DOHH2 (cell line): ENCODE results near the gene RAB22A.

Source experiments
- H3F3A ChIP-seq: fragments of 200-600 bp; sonication (generic), shearing (Covaris generic); 2 replicates; pipeline ENCODE4 v1.6.0; 2016; ENCODE audit warnings: antibody characterized with exemption, mild to moderate bottlenecking; ENCODE audit not compliant: control insufficient read depth, insufficient read depth
- H3K27ac ChIP-seq: fragments of 200-600 bp; sonication (generic); 2 replicates; pipeline ENCODE4 v1.5.1; 2014; ENCODE audit warnings: low read depth, mild to moderate bottlenecking, low read length, moderate library complexity
- H3K27me3 ChIP-seq: fragments of 200-600 bp; sonication (generic); 2 replicates; pipeline ENCODE4 v1.6.1; 2014; ENCODE audit warnings: mild to moderate bottlenecking, low read length, mixed read lengths; ENCODE audit not compliant: control insufficient read depth
- H3K36me3 ChIP-seq: fragments of 200-600 bp; sonication (generic); 2 replicates; pipeline ENCODE4 v1.6.1; 2014; ENCODE audit warnings: mild to moderate bottlenecking, low read length, moderate library complexity, mixed read lengths; ENCODE audit not compliant: control insufficient read depth
- H3K4me1 ChIP-seq: fragments of 200-600 bp; sonication (generic); 2 replicates; pipeline ENCODE4 v1.6.1; 2014; ENCODE audit warnings: mild to moderate bottlenecking, low read length, mixed read lengths; ENCODE audit not compliant: control insufficient read depth
- H3K4me2 ChIP-seq: fragments of 200-600 bp; sonication (generic); 2 replicates; pipeline ENCODE4 v1.6.0; 2014; ENCODE audit warnings: mild to moderate bottlenecking, low read length, moderate library complexity
- H3K4me3 ChIP-seq: fragments of 200-600 bp; sonication (generic); 2 replicates; pipeline ENCODE4 v1.5.1; 2014; ENCODE audit warnings: mild to moderate bottlenecking, low read length, mixed read lengths
- H3K79me2 ChIP-seq: fragments of 200-600 bp; sonication (generic); 2 replicates; pipeline ENCODE4 v1.6.1; 2014; ENCODE audit warnings: mild to moderate bottlenecking, low read length, mixed read lengths; ENCODE audit not compliant: control insufficient read depth
- H3K9me2 ChIP-seq: fragments of 200-600 bp; sonication (generic); replicated peaks from 2 replicates; pipeline ENCODE4 v1.6.1; 2014; ENCODE audit warnings: mild to moderate bottlenecking, low read length, mixed read lengths; ENCODE audit not compliant: control insufficient read depth
- H3K9me3 ChIP-seq: fragments of 200-600 bp; sonication (generic); 2 replicates; pipeline ENCODE4 v1.6.1; 2014; ENCODE audit warnings: antibody characterized with exemption, low read length, mixed read lengths; ENCODE audit not compliant: control insufficient read depth, insufficient read depth
- H4K20me1 ChIP-seq: fragments of 200-600 bp; sonication (generic); 2 replicates; pipeline ENCODE4 v1.6.0; 2014; ENCODE audit warnings: low read depth, mild to moderate bottlenecking, antibody characterized with exemption, low read length, moderate library complexity; ENCODE audit not compliant: control insufficient read depth, insufficient read depth
- CTCF ChIP-seq: fragments of 200-600 bp; sonication (generic); IDR thresholded peaks from one replicate; pipeline ENCODE4 v1.5.1; 2014; ENCODE audit warnings: antibody characterized with exemption, mild to moderate bottlenecking, low read depth, low read length; ENCODE audit not compliant: poor library complexity, severe bottlenecking
- EZH2phosphoT487 ChIP-seq: fragments of 200-600 bp; sonication (generic); IDR thresholded peaks from 2 replicates; pipeline ENCODE4 v1.6.1; 2017; ENCODE audit warnings: borderline replicate concordance, mild to moderate bottlenecking, antibody characterized with exemption, low read length, moderate library complexity, mixed read lengths

RAB22A gene

GRCh38 chr20:58313396-58313795 is 3.9 kb downstream of the RAB22A start:
- Histone ChIP-seq H3K27me3 (no peaks in the 10 kb centered on the region), H3K36me3 (peaks cover 51% of the 10 kb centered on the region), H3K4me1 (peaks cover 19% of the 10 kb centered on the region), H3K9me2 (no peaks in the 10 kb centered on the region), H3K9me3 (no peaks in the 10 kb centered on the region), H3F3A (no peaks in the 10 kb centered on the region), H3K4me2 (no peak overlapping the region), H4K20me1 (no peaks in the 10 kb centered on the region), H3K27ac (no peak overlapping the region), H3K79me2 (peaks cover 44% of the 10 kb centered on the region), H3K4me3 (no peak overlapping the region)
- TF ChIP-seq CTCF (no peak), EZH2phosphoT487 (no peak)

- Histone ChIP-seq H3K4me1 (no peaks in the 10 kb centered on the region), H3K79me2 (peaks cover 67% of the 10 kb centered on the region), H3K4me2 (no peak overlapping the region), H3K27me3 (no peaks in the 10 kb centered on the region), H3K9me3 (no peaks in the 10 kb centered on the region), H3K36me3 (peaks cover 6% of the 10 kb centered on the region), H3K4me3 (no peak overlapping the region), H3K27ac (no peak overlapping the region), H3K9me2 (no peaks in the 10 kb centered on the region), H3F3A (no peaks in the 10 kb centered on the region), H4K20me1 (0 out of 2 replicates have a peak, but pooled peaks cover 3% of the 10 kb centered on the region)
- TF ChIP-seq CTCF (no peak), EZH2phosphoT487 (no peak)
Measured at GRCh38 chr20:58321205-58321604, 11.7 kb downstream of the RAB22A start.

GRCh38 chr20:58322083-58322482 is 12.6 kb downstream of the RAB22A start:
- TF ChIP-seq CTCF (no peak), EZH2phosphoT487 (no peak)

DNA sequence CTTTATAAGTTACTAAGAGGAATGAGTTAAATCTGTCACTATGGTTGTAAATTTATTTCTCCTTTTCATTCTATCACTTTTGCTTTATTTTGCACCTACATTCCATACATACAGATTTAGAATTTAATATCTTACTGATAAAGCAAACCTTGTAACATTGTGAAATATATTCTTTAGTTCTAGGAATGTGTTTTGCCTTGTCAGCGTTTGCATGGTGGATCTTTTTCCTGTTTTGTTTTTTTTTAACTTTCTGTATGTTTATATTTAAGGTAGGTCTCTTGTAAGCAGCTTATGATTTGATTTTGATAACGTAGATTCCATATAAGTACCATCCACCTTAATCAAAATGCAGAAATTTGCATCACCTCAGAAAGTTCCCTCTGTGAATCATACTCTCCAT is 16.4 kb downstream of the RAB22A start:
- no peaks in the 10 kb centered on the region for H3F3A ChIP-seq
- H3K4me3 ChIP-seq: no peak overlapping the region
- no peaks in the 10 kb centered on the region for H3K9me2 ChIP-seq
- no peaks in the 10 kb centered on the region for H3K4me1 ChIP-seq
- no peak overlapping the region for H3K27ac ChIP-seq
- peaks cover 84% of the 10 kb centered on the region for H3K79me2 ChIP-seq
- H3K9me3 ChIP-seq: no peaks in the 10 kb centered on the region
- H3K36me3 ChIP-seq: no peaks in the 10 kb centered on the region
- H3K4me2 ChIP-seq: no peak overlapping the region
- TF ChIP-seq EZH2phosphoT487 (no peak), CTCF (no peak)
- H4K20me1 ChIP-seq: 0 out of 2 replicates have a peak, but pooled peaks cover 3% of the 10 kb centered on the region
- H3K27me3 ChIP-seq: no peaks in the 10 kb centered on the region

More at GRCh38 chr20:58322083-58322482, 12.6 kb downstream of the RAB22A start:
- Histone ChIP-seq H3K4me3 (no peak overlapping the region), H3K27me3 (no peaks in the 10 kb centered on the region), H3K9me3 (no peaks in the 10 kb centered on the region), H3K4me2 (no peak overlapping the region), H3K36me3 (no peaks in the 10 kb centered on the region; the same call in 1 of the 2 replicates), H3K27ac (no peak overlapping the region), H3K79me2 (peaks cover 70% of the 10 kb centered on the region), H3F3A (no peaks in the 10 kb centered on the region), H3K9me2 (no peaks in the 10 kb centered on the region), H3K4me1 (no peaks in the 10 kb centered on the region), H4K20me1 (0 out of 2 replicates have a peak, but pooled peaks cover 3% of the 10 kb centered on the region)
